Neural cell (in vitro differentiated cells): Measurements from ENCODE around the gene SCAMP5. TPM values are rescaled to one million over a fixed set of nuclear protein-coding genes. Genes with fewer than 3 reads are reported as not detected.

Experiments
- H2AFZ ChIP-seq: fragments of 200-600, 300-800 bp; sonication (generic), shearing (Covaris generic); 2 replicates; pipeline ENCODE4 v1.6.0; 2014; ENCODE audit warnings: low read depth, mild to moderate bottlenecking, antibody characterized with exemption, low read length, moderate library complexity
- H3F3A ChIP-seq: fragments of 200-600 bp; shearing (Covaris generic); 2 replicates; pipeline ENCODE4 v1.6.1; 2016; ENCODE audit warnings: mild to moderate bottlenecking, moderate library complexity, mixed read lengths, antibody characterized with exemption, low read length; ENCODE audit not compliant: insufficient read depth, poor library complexity, severe bottlenecking
- H3K27ac ChIP-seq: fragments of 200-600, 300-800 bp; sonication (generic), shearing (Covaris generic); 2 replicates; pipeline ENCODE4 v1.5.1; 2014; ENCODE audit warnings: mild to moderate bottlenecking, low read length, moderate library complexity
- H3K27me3 ChIP-seq: fragments of 300-800, 200-600 bp; sonication (generic), shearing (Covaris generic); 2 replicates; pipeline ENCODE4 v1.6.0; 2014; ENCODE audit warnings: mild to moderate bottlenecking, low read depth, low read length, moderate library complexity; ENCODE audit not compliant: insufficient read depth
- H3K36me3 ChIP-seq: fragments of 300-800, 200-600 bp; sonication (generic), shearing (Covaris generic); 2 replicates; pipeline ENCODE4 v1.5.1; 2014; ENCODE audit warnings: mild to moderate bottlenecking, antibody characterized with exemption, low read length, moderate library complexity; ENCODE audit not compliant: insufficient read depth
- H3K4me2 ChIP-seq: fragments of 300-800, 200-600 bp; sonication (generic), shearing (Covaris generic); 2 replicates; pipeline ENCODE4 v1.6.0; 2014; ENCODE audit warnings: mild to moderate bottlenecking, low read length
- H3K4me3 ChIP-seq: fragments of 300-800, 200-600 bp; sonication (generic), shearing (Covaris generic); 2 replicates; pipeline ENCODE4 v1.5.1; 2014; ENCODE audit warnings: mild to moderate bottlenecking, low read length, moderate library complexity
- H3K79me2 ChIP-seq: fragments of 200-600 bp; shearing (Covaris generic); replicated peaks from 2 replicates; pipeline ENCODE4 v1.6.0; 2014; ENCODE audit warnings: mild to moderate bottlenecking, low read length, moderate library complexity; ENCODE audit not compliant: insufficient read depth
- H3K9ac ChIP-seq: fragments of 300-800, 200-600 bp; sonication (generic), shearing (Covaris generic); 2 replicates; pipeline ENCODE4 v1.6.1; 2016; ENCODE audit warnings: mild to moderate bottlenecking, low read length, mixed read lengths
- H3K9me2 ChIP-seq: fragments of 200-600 bp; shearing (Covaris generic); 2 replicates; pipeline ENCODE4 v1.6.1; 2016; ENCODE audit warnings: mild to moderate bottlenecking, low read length, mixed read lengths; ENCODE audit not compliant: insufficient read depth
- H3K9me3 ChIP-seq: fragments of 200-600, 300-800 bp; sonication (generic), shearing (Covaris generic); 2 replicates; pipeline ENCODE4 v1.6.1; 2016; ENCODE audit warnings: mild to moderate bottlenecking, mixed run types, low read length, moderate library complexity, mixed read lengths
- H4K20me1 ChIP-seq: fragments of 200-600 bp; shearing (Covaris generic); 2 replicates; pipeline ENCODE4 v1.6.1; 2016; ENCODE audit warnings: mild to moderate bottlenecking, mixed run types; ENCODE audit not compliant: insufficient read depth
- EP300 ChIP-seq: fragments of 450-650 bp; conservative IDR thresholded peaks from 2 replicates; pipeline ENCODE4 v1.6.1; 2014; ENCODE audit warnings: antibody characterized with exemption, mild to moderate bottlenecking, moderate library complexity; ENCODE audit not compliant: poor library complexity, severe bottlenecking
- EZH2 ChIP-seq: fragments of 200-600, 300-800 bp; shearing (Covaris generic), sonication (generic); IDR thresholded peaks from 2 replicates; pipeline ENCODE4 v1.6.1; 2014; ENCODE audit warnings: antibody characterized with exemption, low read length, borderline replicate concordance, mild to moderate bottlenecking; ENCODE audit not compliant: insufficient read depth, poor library complexity, severe bottlenecking
- MXI1 ChIP-seq: fragments of 450-650 bp; conservative IDR thresholded peaks from 2 replicates; pipeline ENCODE4 v1.6.1; 2014; ENCODE audit warnings: antibody characterized with exemption, mild to moderate bottlenecking; ENCODE audit not compliant: poor library complexity, severe bottlenecking
- POLR2AphosphoS5 ChIP-seq: IDR thresholded peaks from 2 replicates; pipeline ENCODE4 v1.6.1; 2012
- RAD21 ChIP-seq: fragments of 450-650 bp; conservative IDR thresholded peaks from 2 replicates; pipeline ENCODE4 v1.6.1; 2014; ENCODE audit warnings: antibody characterized with exemption, mild to moderate bottlenecking, moderate library complexity
- SMC3 ChIP-seq: fragments of 450-650 bp; conservative IDR thresholded peaks from 2 replicates; pipeline ENCODE4 v1.6.1; 2014; ENCODE audit warnings: antibody characterized with exemption, mild to moderate bottlenecking, moderate library complexity; ENCODE audit not compliant: poor library complexity
- TAF1 ChIP-seq: IDR thresholded peaks from 2 replicates; pipeline ENCODE4 v1.6.1; 2012; ENCODE audit warnings: low read depth
- polyA plus RNA-seq: library from polyadenylated mRNA; depleted of rRNA; stranded (reverse); fragments of >200 nt; gene quantifications from 2 replicates; pipeline ENCODE4 v1.2.3, GENCODE V29; 2014
- TF ChIP-seq, protein P1 (sequence below): fragments of 450-650 bp; IDR thresholded peaks from 2 replicates; pipeline ENCODE4 v1.5.1; 2014; ENCODE audit warnings: antibody characterized with exemption, mild to moderate bottlenecking, moderate library complexity; ENCODE audit not compliant: poor library complexity, severe bottlenecking
- TF ChIP-seq, protein P2 (sequence below): IDR thresholded peaks from 2 replicates; pipeline ENCODE4 v1.6.1; 2012; ENCODE audit warnings: borderline replicate concordance

SCAMP5 gene
- polyA plus RNA-seq, 1 donor from 2014 or later, result 92.5 TPM

DNA sequence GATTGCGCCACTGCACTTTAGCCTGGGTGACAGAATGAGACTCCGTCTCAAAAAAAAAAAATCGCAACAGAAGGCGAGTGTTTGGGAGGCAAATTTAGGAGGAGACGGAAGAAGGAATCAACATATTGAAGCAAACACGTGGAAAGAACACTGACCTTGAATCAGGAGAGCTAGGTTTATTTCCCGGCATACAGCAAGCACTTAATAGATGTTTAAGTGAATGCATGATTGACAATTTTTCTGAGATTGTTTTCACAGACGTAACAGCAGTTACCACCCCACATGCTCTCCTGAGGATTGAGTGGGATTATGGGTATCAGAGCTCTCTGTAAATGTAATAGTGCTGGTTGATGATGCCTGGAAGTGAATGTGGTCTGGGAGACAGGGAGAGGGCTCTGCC lies 33.1 kb upstream of the SCAMP5 start:
- Histone ChIP-seq H3K4me3 (no peak overlapping the region), H3K9me3 (no peaks in the 10 kb centered on the region), H3K27ac (no peak overlapping the region), H2AFZ (no peak overlapping the region), H3K27me3 (peaks cover 26% of the 10 kb centered on the region), H3K9me2 (no peaks in the 10 kb centered on the region), H3K36me3 (no peaks in the 10 kb centered on the region), H3K4me2 (no peak overlapping the region), H4K20me1 (no peaks in the 10 kb centered on the region), H3K9ac (no peak overlapping the region), H3K79me2 (no peaks in the 10 kb centered on the region), H3F3A (no peaks in the 10 kb centered on the region)
- TF ChIP-seq MXI1 (no peak), TAF1 (no peak)

DNA sequence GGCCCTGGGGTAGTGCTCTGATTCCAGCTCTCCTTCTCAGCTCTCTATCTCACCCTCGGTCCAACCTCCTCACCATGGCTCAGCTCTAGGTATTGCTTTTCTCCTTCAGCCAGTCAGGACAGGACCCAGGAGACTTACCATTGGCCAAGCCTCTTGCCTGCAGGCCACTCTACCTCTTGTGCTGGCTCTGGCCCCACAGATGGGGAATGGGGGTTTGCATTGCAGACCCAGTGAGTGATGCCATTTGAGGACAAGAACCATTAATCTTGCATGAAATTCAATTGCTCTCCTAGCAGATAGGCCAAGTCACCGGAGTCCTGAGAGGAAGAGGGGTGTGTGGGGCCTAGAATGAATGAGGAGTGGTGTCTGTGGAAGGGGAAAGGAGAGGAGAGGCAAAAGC lies 32.7 kb upstream of the SCAMP5 start:
- Histone ChIP-seq H3K79me2 (no peaks in the 10 kb centered on the region), H3K36me3 (no peaks in the 10 kb centered on the region), H3K4me3 (no peak overlapping the region), H3K27ac (no peak overlapping the region), H4K20me1 (no peaks in the 10 kb centered on the region), H3K27me3 (peaks cover 21% of the 10 kb centered on the region), H3F3A (no peaks in the 10 kb centered on the region), H3K9me2 (no peaks in the 10 kb centered on the region), H2AFZ (no peak overlapping the region), H3K4me2 (no peak overlapping the region), H3K9ac (no peak overlapping the region), H3K9me3 (no peaks in the 10 kb centered on the region)
- TF ChIP-seq TAF1 (no peak), SMC3 (no peak), EZH2 (no peak), EP300 (no peak), POLR2AphosphoS5 (no peak), MXI1 (no peak), RAD21 (no peak)
- TF ChIP-seq, protein P1, sequence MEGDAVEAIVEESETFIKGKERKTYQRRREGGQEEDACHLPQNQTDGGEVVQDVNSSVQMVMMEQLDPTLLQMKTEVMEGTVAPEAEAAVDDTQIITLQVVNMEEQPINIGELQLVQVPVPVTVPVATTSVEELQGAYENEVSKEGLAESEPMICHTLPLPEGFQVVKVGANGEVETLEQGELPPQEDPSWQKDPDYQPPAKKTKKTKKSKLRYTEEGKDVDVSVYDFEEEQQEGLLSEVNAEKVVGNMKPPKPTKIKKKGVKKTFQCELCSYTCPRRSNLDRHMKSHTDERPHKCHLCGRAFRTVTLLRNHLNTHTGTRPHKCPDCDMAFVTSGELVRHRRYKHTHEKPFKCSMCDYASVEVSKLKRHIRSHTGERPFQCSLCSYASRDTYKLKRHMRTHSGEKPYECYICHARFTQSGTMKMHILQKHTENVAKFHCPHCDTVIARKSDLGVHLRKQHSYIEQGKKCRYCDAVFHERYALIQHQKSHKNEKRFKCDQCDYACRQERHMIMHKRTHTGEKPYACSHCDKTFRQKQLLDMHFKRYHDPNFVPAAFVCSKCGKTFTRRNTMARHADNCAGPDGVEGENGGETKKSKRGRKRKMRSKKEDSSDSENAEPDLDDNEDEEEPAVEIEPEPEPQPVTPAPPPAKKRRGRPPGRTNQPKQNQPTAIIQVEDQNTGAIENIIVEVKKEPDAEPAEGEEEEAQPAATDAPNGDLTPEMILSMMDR, result no peak
- TF ChIP-seq, protein P2, sequence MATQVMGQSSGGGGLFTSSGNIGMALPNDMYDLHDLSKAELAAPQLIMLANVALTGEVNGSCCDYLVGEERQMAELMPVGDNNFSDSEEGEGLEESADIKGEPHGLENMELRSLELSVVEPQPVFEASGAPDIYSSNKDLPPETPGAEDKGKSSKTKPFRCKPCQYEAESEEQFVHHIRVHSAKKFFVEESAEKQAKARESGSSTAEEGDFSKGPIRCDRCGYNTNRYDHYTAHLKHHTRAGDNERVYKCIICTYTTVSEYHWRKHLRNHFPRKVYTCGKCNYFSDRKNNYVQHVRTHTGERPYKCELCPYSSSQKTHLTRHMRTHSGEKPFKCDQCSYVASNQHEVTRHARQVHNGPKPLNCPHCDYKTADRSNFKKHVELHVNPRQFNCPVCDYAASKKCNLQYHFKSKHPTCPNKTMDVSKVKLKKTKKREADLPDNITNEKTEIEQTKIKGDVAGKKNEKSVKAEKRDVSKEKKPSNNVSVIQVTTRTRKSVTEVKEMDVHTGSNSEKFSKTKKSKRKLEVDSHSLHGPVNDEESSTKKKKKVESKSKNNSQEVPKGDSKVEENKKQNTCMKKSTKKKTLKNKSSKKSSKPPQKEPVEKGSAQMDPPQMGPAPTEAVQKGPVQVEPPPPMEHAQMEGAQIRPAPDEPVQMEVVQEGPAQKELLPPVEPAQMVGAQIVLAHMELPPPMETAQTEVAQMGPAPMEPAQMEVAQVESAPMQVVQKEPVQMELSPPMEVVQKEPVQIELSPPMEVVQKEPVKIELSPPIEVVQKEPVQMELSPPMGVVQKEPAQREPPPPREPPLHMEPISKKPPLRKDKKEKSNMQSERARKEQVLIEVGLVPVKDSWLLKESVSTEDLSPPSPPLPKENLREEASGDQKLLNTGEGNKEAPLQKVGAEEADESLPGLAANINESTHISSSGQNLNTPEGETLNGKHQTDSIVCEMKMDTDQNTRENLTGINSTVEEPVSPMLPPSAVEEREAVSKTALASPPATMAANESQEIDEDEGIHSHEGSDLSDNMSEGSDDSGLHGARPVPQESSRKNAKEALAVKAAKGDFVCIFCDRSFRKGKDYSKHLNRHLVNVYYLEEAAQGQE, result no peak

DNA sequence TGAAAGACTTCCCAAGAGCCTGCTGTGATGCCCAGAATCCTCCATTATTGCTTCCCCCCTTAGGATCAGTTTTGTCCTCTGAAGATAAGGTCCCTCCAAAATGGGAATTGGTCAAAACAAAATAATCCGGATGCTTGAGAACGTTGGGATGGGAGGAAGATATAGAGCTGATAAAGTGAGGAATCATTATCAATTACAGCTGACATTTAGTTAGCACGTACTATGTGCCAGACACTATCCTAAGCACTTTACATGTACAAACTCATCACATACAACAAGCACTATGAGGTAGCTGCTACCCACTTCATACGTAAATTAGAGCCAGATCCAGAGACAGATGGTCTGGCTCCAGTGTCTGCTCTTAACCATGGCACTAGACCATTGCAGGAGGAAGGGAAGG lies 32.1 kb upstream of the SCAMP5 start:
- H3K27me3 ChIP-seq, result peaks cover 16% of the 10 kb centered on the region
- no peaks in the 10 kb centered on the region for H3F3A ChIP-seq
- H4K20me1 ChIP-seq, result no peaks in the 10 kb centered on the region
- no peaks in the 10 kb centered on the region for H3K9me2 ChIP-seq
- no peak overlapping the region for H3K27ac ChIP-seq
- no peak overlapping the region for H3K4me2 ChIP-seq
- no peak for TF ChIP-seq TAF1
- TF ChIP-seq SMC3, result no peak
- no peak for TF ChIP-seq POLR2AphosphoS5
- TF ChIP-seq EP300, result no peak
- TF ChIP-seq, protein P1, result no peak
- no peak for TF ChIP-seq RAD21
- TF ChIP-seq EZH2, result no peak
- TF ChIP-seq, protein P2, result no peak
- H3K79me2 ChIP-seq, result no peaks in the 10 kb centered on the region
- no peak overlapping the region for H3K9ac ChIP-seq
- H3K4me3 ChIP-seq, result no peak overlapping the region
- H3K36me3 ChIP-seq, result no peaks in the 10 kb centered on the region
- H3K9me3 ChIP-seq, result no peaks in the 10 kb centered on the region
- no peak overlapping the region for H2AFZ ChIP-seq
